Mesodermal cell (in vitro differentiated cells): Measurements from ENCODE around the gene PGAP2.
A peak's percentile ranks its signal among the peaks of the same experiment; 100 is the strongest.

Experiments used
- H3K27ac ChIP-seq: 2 replicates; pipeline ENCODE4 v1.7.0; 2013; ENCODE audit warnings: mild to moderate bottlenecking, low read depth, low read length, moderate library complexity; ENCODE audit not compliant: severe bottlenecking
- H3K36me3 ChIP-seq: 2 replicates; pipeline ENCODE4 v1.7.1; 2013; ENCODE audit warnings: mild to moderate bottlenecking, low read length, moderate library complexity; ENCODE audit not compliant: control insufficient read depth, insufficient read depth
- H3K4me1 ChIP-seq: one replicate; pipeline ENCODE4 v1.7.1; 2013; ENCODE audit warnings: mild to moderate bottlenecking, low read length; ENCODE audit not compliant: insufficient read depth, control insufficient read depth, poor library complexity, severe bottlenecking
- H3K4me3 ChIP-seq: 2 replicates; pipeline ENCODE4 v1.7.0; 2013; ENCODE audit warnings: low read length, control low read depth, mild to moderate bottlenecking; ENCODE audit not compliant: insufficient read depth, poor library complexity, severe bottlenecking; ENCODE audit errors: extremely low read depth
- H3K9me3 ChIP-seq: 2 replicates; pipeline ENCODE4 v1.7.1; 2013; ENCODE audit warnings: mild to moderate bottlenecking, low read length, moderate library complexity; ENCODE audit not compliant: control insufficient read depth
- WGBS, 2 experiments: methylation state at CpG; one replicate each; pipeline ENCODE4 v1.1.5; 2013; ENCODE audit warnings: missing lambda C conversion rate in 2 of 2; ENCODE audit not compliant: insufficient coverage in 2 of 2; 5-methylcytosine and 5-hydroxymethylcytosine counted together

PGAP2 gene

GRCh38 chr11:3843326-3843725 lies 35.0 kb downstream of the PGAP2 start:
- Histone ChIP-seq H3K36me3 (peaks cover 5% of the 10 kb centered on the region), H3K9me3 (no peaks in the 10 kb centered on the region), H3K27ac (no peak overlapping the region), H3K4me3 (no peak overlapping the region), H3K4me1 (peaks cover 7% of the 10 kb centered on the region)
- 94% methylated on average over 2 of the region's 3 CpGs; no CpG with 5 or more reads in 1 of the 2 experiments for WGBS, 2 experiments

GRCh38 chr11:3845246-3845645 lies 36.9 kb downstream of the PGAP2 start:
- Histone ChIP-seq H3K4me3 (no peak overlapping the region), H3K4me1 (no peaks in the 10 kb centered on the region), H3K9me3 (no peaks in the 10 kb centered on the region), H3K36me3 (no peaks in the 10 kb centered on the region), H3K27ac (no peak overlapping the region)
- WGBS, 2 experiments, result 80 to 100% methylated on average over 1 of the region's 1 CpG

- no peaks in the 10 kb centered on the region for H3K4me1 ChIP-seq
- WGBS, 2 experiments, result 90% methylated on average over 2 of the region's 3 CpGs; no CpG with 5 or more reads in 1 of the 2 experiments
- H3K9me3 ChIP-seq, result no peaks in the 10 kb centered on the region
- H3K4me3 ChIP-seq, result no peak overlapping the region
- H3K36me3 ChIP-seq, result no peaks in the 10 kb centered on the region
- H3K27ac ChIP-seq, result no peak overlapping the region
These were observed 37.3 kb downstream of the PGAP2 start for GRCh38 chr11:3845670-3846069.

- Histone ChIP-seq H3K4me3 (no peak overlapping the region), H3K9me3 (no peaks in the 10 kb centered on the region), H3K4me1 (peaks cover 5% of the 10 kb centered on the region), H3K27ac (no peak overlapping the region), H3K36me3 (no peaks in the 10 kb centered on the region)
- WGBS, 2 experiments, result 65 to 67% methylated on average over 7 of the region's 10 CpGs
These were observed 41.0 kb downstream of the PGAP2 start for GRCh38 chr11:3849297-3849874.

GRCh38 chr11:3853545-3853842 lies 45.1 kb downstream of the PGAP2 start:
- Histone ChIP-seq H3K27ac (no peak overlapping the region), H3K4me3 (no peak overlapping the region), H3K9me3 (no peaks in the 10 kb centered on the region), H3K36me3 (no peaks in the 10 kb centered on the region), H3K4me1 (peaks cover 16% of the 10 kb centered on the region)
- WGBS, 2 experiments, result 100% methylated on average over 1 of the region's 1 CpG; no CpG with 5 or more reads in 1 of the 2 experiments

- 80 to 82% methylated on average over 8 of the region's 11 CpGs for WGBS, 2 experiments
- Histone ChIP-seq H3K4me3 (no peak overlapping the region), H3K27ac (no peak overlapping the region)
These were observed 45.7 kb downstream of the PGAP2 start for GRCh38 chr11:3853899-3854659.

GRCh38 chr11:3854660-3854976 lies 46.3 kb downstream of the PGAP2 start:
- H3K4me1 ChIP-seq, result peaks cover 20% of the 10 kb centered on the region
- no peaks in the 10 kb centered on the region for H3K9me3 ChIP-seq
- no peak overlapping the region for H3K27ac ChIP-seq
- 4 to 17% methylated on average over 5 to 6 of the region's 7 CpGs for WGBS, 2 experiments
- peak overlapping the region; percentile 67 for H3K4me3 ChIP-seq
- no peaks in the 10 kb centered on the region for H3K36me3 ChIP-seq

More at GRCh38 chr11:3853899-3854659, 45.7 kb downstream of the PGAP2 start:
- Histone ChIP-seq H3K9me3 (no peaks in the 10 kb centered on the region), H3K36me3 (no peaks in the 10 kb centered on the region), H3K4me1 (peaks cover 17% of the 10 kb centered on the region)

- H3K9me3 ChIP-seq, result no peaks in the 10 kb centered on the region
- H3K27ac ChIP-seq, result peak within 1 kb of the TSS; percentile 81
- H3K4me3 ChIP-seq, result peak within 1 kb of the TSS; percentile 67
- H3K36me3 ChIP-seq, result no peaks in the 10 kb centered on the region
- 1% methylated on average over 76 to 77 of the region's 87 CpGs for WGBS, 2 experiments
- H3K4me1 ChIP-seq, result peaks cover 20% of the 10 kb centered on the region
These were observed 46.8 kb downstream of the PGAP2 start, which contains the start of gene STIM1 for GRCh38 chr11:3854977-3855807. TSS of gene STIM1 (plus strand) at chr11:3855664. CDS start at chr11:3856271, 607 bp downstream.

GRCh38 chr11:3855808-3856491 lies 47.6 kb downstream of the PGAP2 start:
- H3K27ac ChIP-seq, result peak overlapping the region; percentile 36
- H3K4me3 ChIP-seq, result peak overlapping the region; percentile 67
- H3K9me3 ChIP-seq, result no peaks in the 10 kb centered on the region
- peaks cover 25% of the 10 kb centered on the region for H3K4me1 ChIP-seq
- H3K36me3 ChIP-seq, result no peaks in the 10 kb centered on the region
- 11 to 14% methylated on average over 25 to 39 of the region's 40 CpGs for whole genome bisulfite sequencing, 2 experiments

GRCh38 chr11:3856856-3857553 lies 48.6 kb downstream of the PGAP2 start:
- Histone ChIP-seq H3K27ac (no peak overlapping the region), H3K36me3 (no peaks in the 10 kb centered on the region), H3K4me1 (peaks cover 25% of the 10 kb centered on the region), H3K9me3 (no peaks in the 10 kb centered on the region), H3K4me3 (peak overlapping the region; percentile 67)
- 85 to 89% methylated on average over 2 to 5 of the region's 5 CpGs for WGBS, 2 experiments
